ENCODE measurements around the gene OR51L1. TPM values are rescaled to one million over a fixed set of nuclear protein-coding genes. Genes with fewer than 3 reads are reported as not detected.

OR51L1 gene
- total and polyA plus RNA-seq, 2 of the 4 experiments (the other 2 are of a cell fraction) = not detected

DNA sequence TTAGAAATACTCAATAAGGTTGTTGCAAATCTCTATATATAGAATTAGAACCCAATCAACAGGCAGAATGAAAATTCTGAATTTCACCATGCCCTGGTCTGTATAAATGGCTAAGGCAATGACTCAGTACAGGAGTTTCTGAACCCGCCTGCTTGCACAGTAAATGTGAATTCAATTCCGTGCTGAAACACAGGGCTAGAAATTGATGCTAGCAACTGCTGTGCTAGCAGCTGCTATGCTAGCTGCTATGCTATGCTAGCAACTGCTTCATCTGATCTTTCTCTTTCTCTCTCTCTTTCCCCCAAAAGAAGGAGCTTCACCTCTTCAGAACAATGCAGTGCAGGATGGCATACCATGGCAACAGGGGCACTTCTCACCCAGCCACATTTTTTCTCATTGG is 42.0 kb downstream of the OR51L1 start:
- intact Hi-C loops (cut with micrococcal nuclease) = no loop called here

More for the DNA sequence above, 42.0 kb downstream of the OR51L1 start:
- Histone ChIP-seq H3K9me1 (ENCODE audit: insufficient read depth, low read length) (no peaks in the 10 kb centered on the region), H2AFZ (replicated peaks; ENCODE audit: low read length, poor library complexity) (no peak overlapping the region), H3K4ac (ENCODE audit: low read depth, low read length) (no peak overlapping the region), H2BK20ac (ENCODE audit: low read depth, low read length) (no peak overlapping the region), H2BK15ac (ENCODE audit: low read depth, low read length) (no peak overlapping the region), H3K56ac (ENCODE audit: extremely low read depth, insufficient read depth, low read length) (no peak overlapping the region), H2BK120ac (ENCODE audit: low read depth, low read length) (no peak overlapping the region), H4K91ac (ENCODE audit: insufficient read depth, low read depth, low read length) (no peak overlapping the region), H4K5ac (ENCODE audit: low read depth, low read length) (no peak overlapping the region), H4K8ac (ENCODE audit: low read depth in 2 of 2, low read length in 2 of 2) (no peak overlapping the region), H2BK5ac (ENCODE audit: low read depth, low read length, poor library complexity, severe bottlenecking) (no peak overlapping the region), H3K9ac (ENCODE audit: low read depth, low read length) (no peak overlapping the region), H3K79me1 (ENCODE audit: low read depth in 1 of 2, low read length in 2 of 2) (no peaks in the 10 kb centered on the region), H2AK5ac (ENCODE audit: low read depth, low read length) (no peak overlapping the region), H3K9me3 (ENCODE audit: control insufficient read depth, insufficient read depth, low read length) (no peaks in the 10 kb centered on the region), H3K14ac (replicated peaks; ENCODE audit: low read depth, low read length) (no peak overlapping the region), H3K27me3 (ENCODE audit: control insufficient read depth, insufficient read depth, low read length) (no peaks in the 10 kb centered on the region), H3K4me2 (ENCODE audit: low read depth, low read length) (no peak overlapping the region), H2AK9ac (replicated peaks; ENCODE audit: low read depth, low read length, poor library complexity) (no peak overlapping the region), H4K20me1 (ENCODE audit: insufficient read depth, low read length) (no peaks in the 10 kb centered on the region), H3K4me3 (ENCODE audit: insufficient read depth, low read depth, low read length) (no peak overlapping the region), H3K36me3 (ENCODE audit: control insufficient read depth, insufficient read depth, low read length) (no peaks in the 10 kb centered on the region), H3K27ac (ENCODE audit: insufficient read depth, low read length) (no peak overlapping the region), H3K23ac (ENCODE audit: low read depth, low read length) (no peak overlapping the region), H3K4me1 (ENCODE audit: control insufficient read depth, insufficient read depth, low read length) (no peaks in the 10 kb centered on the region), H3K18ac (ENCODE audit: low read depth, low read length) (no peak overlapping the region)
- ChIA-PET POLR2A (ENCODE audit: unreplicated experiment) (no interaction called here), CTCF (no interaction called here)
- dilution Hi-C loops (cut with HindIII; ENCODE audit: low sequenced_read_pairs, unreplicated experiment) = no loop called here
- TF ChIP-seq NFE2L2 (IDR thresholded peaks at IDR 0.05; ENCODE audit: low read depth, low read length) = no peak
- no peak for TF ChIP-seq CEBPB (IDR thresholded peaks at IDR 0.05; ENCODE audit: low read depth, low read length)
- TF ChIP-seq, protein P1, sequence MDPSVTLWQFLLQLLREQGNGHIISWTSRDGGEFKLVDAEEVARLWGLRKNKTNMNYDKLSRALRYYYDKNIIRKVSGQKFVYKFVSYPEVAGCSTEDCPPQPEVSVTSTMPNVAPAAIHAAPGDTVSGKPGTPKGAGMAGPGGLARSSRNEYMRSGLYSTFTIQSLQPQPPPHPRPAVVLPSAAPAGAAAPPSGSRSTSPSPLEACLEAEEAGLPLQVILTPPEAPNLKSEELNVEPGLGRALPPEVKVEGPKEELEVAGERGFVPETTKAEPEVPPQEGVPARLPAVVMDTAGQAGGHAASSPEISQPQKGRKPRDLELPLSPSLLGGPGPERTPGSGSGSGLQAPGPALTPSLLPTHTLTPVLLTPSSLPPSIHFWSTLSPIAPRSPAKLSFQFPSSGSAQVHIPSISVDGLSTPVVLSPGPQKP (IDR thresholded peaks at IDR 0.05; ENCODE audit: borderline replicate concordance, low read depth, low read length) = no peak
- TF ChIP-seq BHLHE40 (IDR thresholded peaks at IDR 0.05; ENCODE audit: low read depth, low read length) = no peak
- TF ChIP-seq CHD1 (IDR thresholded peaks at IDR 0.05; ENCODE audit: low read depth, low read length) = no peak
- no peak for TF ChIP-seq SMC3 (IDR thresholded peaks at IDR 0.05; ENCODE audit: low read depth, low read length)
- no peak for TF ChIP-seq FOS (IDR thresholded peaks at IDR 0.05; ENCODE audit: low read depth, low read length)
- no peak for TF ChIP-seq MXI1 (IDR thresholded peaks at IDR 0.05; ENCODE audit: borderline replicate concordance, low read depth, low read length)
- TF ChIP-seq, protein P2, sequence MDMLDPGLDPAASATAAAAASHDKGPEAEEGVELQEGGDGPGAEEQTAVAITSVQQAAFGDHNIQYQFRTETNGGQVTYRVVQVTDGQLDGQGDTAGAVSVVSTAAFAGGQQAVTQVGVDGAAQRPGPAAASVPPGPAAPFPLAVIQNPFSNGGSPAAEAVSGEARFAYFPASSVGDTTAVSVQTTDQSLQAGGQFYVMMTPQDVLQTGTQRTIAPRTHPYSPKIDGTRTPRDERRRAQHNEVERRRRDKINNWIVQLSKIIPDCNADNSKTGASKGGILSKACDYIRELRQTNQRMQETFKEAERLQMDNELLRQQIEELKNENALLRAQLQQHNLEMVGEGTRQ (IDR thresholded peaks at IDR 0.05; ENCODE audit: low read depth, low read length) = no peak
- no peak for TF ChIP-seq MAFK (IDR thresholded peaks at IDR 0.05; ENCODE audit: low read depth, low read length)
- no peak for TF ChIP-seq RAD21 (IDR thresholded peaks at IDR 0.05; ENCODE audit: low read length)
- no peak for TF ChIP-seq MAZ (IDR thresholded peaks at IDR 0.05; ENCODE audit: borderline replicate concordance, low read depth, low read length)
- no peak for TF ChIP-seq POLR2A (IDR thresholded peaks at IDR 0.05; ENCODE audit: low read depth, low read length)
- TF ChIP-seq RCOR1 (IDR thresholded peaks at IDR 0.05; ENCODE audit: insufficient replicate concordance, low read length) = no peak
- ATAC-seq (ENCODE audit: low read depth) (no peak), DNase-seq (no peak)
- BruUV-seq (replicated peaks) = no TSS peak
- in situ Hi-C loops (cut with MboI; ENCODE audit: low sequenced_read_pairs) = no loop called here
- no CpG with 5 or more reads among the region's 2 CpGs for WGBS, 2 experiments (ENCODE audit: extremely low coverage in 2 of 2, insufficient read length in 1 of 2)
